Effector memory CD4-positive, alpha-beta T cell (primary cell): ENCODE data around the gene MAP3K2.
"Not testable (repeated sequence)": the region's sequence is repeated elsewhere in the genome, so short reads cannot be mapped to it uniquely, and the experiment has no call there.

Experiments used
- DNase-seq, 3 donors: peaks; one replicate each; pipeline ENCODE4 v3.0.0-alpha.2; 2020
- H3K27ac ChIP-seq: 2 replicates; pipeline ENCODE4 v1.7.0; 2013; ENCODE audit warnings: mild to moderate bottlenecking, low read length, moderate library complexity; ENCODE audit not compliant: insufficient read depth, poor library complexity, severe bottlenecking
- H3K27me3 ChIP-seq: replicated peaks from 2 replicates; pipeline ENCODE4 v1.7.0; 2013; ENCODE audit warnings: mild to moderate bottlenecking, low read length; ENCODE audit not compliant: insufficient read depth, control insufficient read depth, poor library complexity, severe bottlenecking
- H3K36me3 ChIP-seq: 2 replicates; pipeline ENCODE4 v1.7.0; 2013; ENCODE audit warnings: mild to moderate bottlenecking, low read length, moderate library complexity; ENCODE audit not compliant: control insufficient read depth, insufficient read depth
- H3K4me1 ChIP-seq: 2 replicates; pipeline ENCODE4 v1.7.0; 2013; ENCODE audit warnings: low read length, mild to moderate bottlenecking; ENCODE audit not compliant: control insufficient read depth, insufficient read depth, poor library complexity, severe bottlenecking
- H3K4me3 ChIP-seq: 2 replicates; pipeline ENCODE4 v1.7.0; 2013; ENCODE audit warnings: low read length, low read depth, mild to moderate bottlenecking; ENCODE audit not compliant: insufficient read depth, poor library complexity, severe bottlenecking
- H3K9me3 ChIP-seq: 2 replicates; pipeline ENCODE4 v1.7.0; 2013; ENCODE audit warnings: mild to moderate bottlenecking, low read length, moderate library complexity; ENCODE audit not compliant: control insufficient read depth

MAP3K2 gene

GRCh38 chr2:127361929-127362885 is 25.6 kb downstream of the MAP3K2 start:
- no peak for DNase-seq
- no peak overlapping the region for H3K27ac ChIP-seq
- H3K4me3 ChIP-seq: no peak overlapping the region
- H3K27me3 ChIP-seq: no peaks in the 10 kb centered on the region
- no peaks in the 10 kb centered on the region for H3K4me1 ChIP-seq
- no peaks in the 10 kb centered on the region for H3K9me3 ChIP-seq
- no peaks in the 10 kb centered on the region for H3K36me3 ChIP-seq

GRCh38 chr2:127360242-127360641 is 27.5 kb downstream of the MAP3K2 start:
- Histone ChIP-seq H3K9me3 (no peaks in the 10 kb centered on the region), H3K36me3 (no peaks in the 10 kb centered on the region), H3K4me3 (no peak overlapping the region), H3K4me1 (no peaks in the 10 kb centered on the region), H3K27me3 (no peaks in the 10 kb centered on the region), H3K27ac (no peak overlapping the region)
- no peak for DNase-seq

- Histone ChIP-seq H3K27me3 (no peaks in the 10 kb centered on the region), H3K4me3 (no peak overlapping the region), H3K27ac (no peak overlapping the region), H3K9me3 (no peaks in the 10 kb centered on the region), H3K4me1 (no peaks in the 10 kb centered on the region), H3K36me3 (no peaks in the 10 kb centered on the region)
- no peak for DNase-seq
These were observed 28.3 kb downstream of the MAP3K2 start for GRCh38 chr2:127359520-127359919.

GRCh38 chr2:127358971-127359370 is 28.8 kb downstream of the MAP3K2 start:
- H3K36me3 ChIP-seq: no peaks in the 10 kb centered on the region
- H3K9me3 ChIP-seq: no peaks in the 10 kb centered on the region
- no peaks in the 10 kb centered on the region for H3K4me1 ChIP-seq
- H3K4me3 ChIP-seq: no peak overlapping the region
- DNase-seq: no peak
- H3K27me3 ChIP-seq: no peaks in the 10 kb centered on the region
- no peak overlapping the region for H3K27ac ChIP-seq

- Histone ChIP-seq H3K4me3 (no peak overlapping the region), H3K4me1 (no peaks in the 10 kb centered on the region), H3K36me3 (no peaks in the 10 kb centered on the region), H3K27ac (no peak overlapping the region), H3K27me3 (no peaks in the 10 kb centered on the region), H3K9me3 (no peaks in the 10 kb centered on the region)
- DNase-seq: no peak
These were observed 29.7 kb downstream of the MAP3K2 start for GRCh38 chr2:127358044-127358443.

GRCh38 chr2:127357591-127357990 is 30.2 kb downstream of the MAP3K2 start:
- no peaks in the 10 kb centered on the region for H3K36me3 ChIP-seq
- no peaks in the 10 kb centered on the region for H3K9me3 ChIP-seq
- no peak for DNase-seq
- no peaks in the 10 kb centered on the region for H3K27me3 ChIP-seq
- no peak overlapping the region for H3K4me3 ChIP-seq
- no peaks in the 10 kb centered on the region for H3K4me1 ChIP-seq
- H3K27ac ChIP-seq: no peak overlapping the region

- Histone ChIP-seq H3K36me3 (no peaks in the 10 kb centered on the region), H3K27ac (no peak overlapping the region), H3K4me3 (no peak overlapping the region), H3K27me3 (no peaks in the 10 kb centered on the region), H3K4me1 (no peaks in the 10 kb centered on the region), H3K9me3 (no peaks in the 10 kb centered on the region)
- no peak for DNase-seq
These were observed 31.2 kb downstream of the MAP3K2 start for GRCh38 chr2:127356531-127356930.

- Histone ChIP-seq H3K36me3 (no peaks in the 10 kb centered on the region), H3K27ac (no peak overlapping the region), H3K4me1 (no peaks in the 10 kb centered on the region), H3K4me3 (no peak overlapping the region), H3K27me3 (no peaks in the 10 kb centered on the region), H3K9me3 (no peaks in the 10 kb centered on the region)
- DNase-seq: peak in 1 of 3 donors; percentile 17
These were observed 32.3 kb downstream of the MAP3K2 start for GRCh38 chr2:127355407-127356008.

GRCh38 chr2:127353873-127354676 is 33.7 kb downstream of the MAP3K2 start:
- H3K4me3 ChIP-seq, H3K27me3 ChIP-seq, H3K9me3 ChIP-seq, H3K36me3 ChIP-seq, H3K4me1 ChIP-seq, DNase-seq, H3K27ac ChIP-seq: not testable (repeated sequence)
